HCT116 (cell line): Measurements from ENCODE around the gene SHF. TPM values are rescaled to one million over a fixed set of nuclear protein-coding genes. Genes with fewer than 3 reads are reported as not detected.

Experiments
- ATAC-seq: fragments of 200-7000 bp; cut with Tn5 transposase; 2 replicates; pipeline ENCODE4 v1.9.1; 2020; ENCODE audit warnings: mild to moderate bottlenecking, moderate library complexity
- BruUV-seq: library from RNA; stranded (reverse); fragments of 400-500 nt; replicated peaks from 2 replicates; lab custom pipeline; 2021; lab: Mats Ljungman, UMichigan
- CTCF ChIA-PET: fragments of 300-600 bp; sonication (Branson Sonifier 250); formaldehyde crosslinking; loops from one replicate; lab custom pipeline; 2021; ENCODE audit warnings: antibody characterized with exemption; lab: Charles Lee
- POLR2A ChIA-PET: fragments of 300-600, 350-600 bp; sonication (Branson Sonifier 250); formaldehyde crosslinking; loops from one replicate; lab custom pipeline; 2021; ENCODE audit warnings: antibody characterized with exemption; lab: Charles Lee
- RAD21 ChIA-PET, 2 experiments: fragments of 300-600 bp; sonication (Branson Sonifier 250); formaldehyde crosslinking; loops; one replicate each; lab custom pipeline; 2023; ENCODE audit warnings: low total read pairs in 2 of 2; ENCODE audit not compliant: uncharacterized antibody in 2 of 2, unreplicated experiment in 2 of 2, low non-redundant PET in 1 of 2; lab: Charles Lee
- DNase-seq: peaks from one replicate; pipeline ENCODE4 v3.0.0-alpha.2; 2010; ENCODE audit warnings: low read depth, low spot score
- H2AFZ ChIP-seq: fragments of 200-600 bp; shearing (Covaris generic), sonication (generic); 2 replicates; pipeline ENCODE4 v1.6.1; 2017; ENCODE audit warnings: low read depth, mixed run types, mixed read lengths, antibody characterized with exemption, low read length; ENCODE audit not compliant: poor library complexity, severe bottlenecking
- H3K27ac ChIP-seq: 2 replicates; pipeline ENCODE4 v1.5.1; 2012; ENCODE audit warnings: low read depth, low read length
- H3K27me3 ChIP-seq: fragments of 200-600 bp; sonication (generic); 2 replicates; pipeline ENCODE4 v1.6.1; 2016; ENCODE audit warnings: mixed run types, low read length, mixed read lengths; ENCODE audit not compliant: insufficient read depth
- H3K36me3 ChIP-seq, 2 experiments: fragments of 200-500 bp in 1 of 2; fragments of 200-600 bp in 1 of 2; sonication (Bioruptor generic) in 1 of 2; sonication (generic) in 1 of 2; 2 replicates each; pipeline versions ENCODE4 v1.5.1 to v1.6.1; 2014 to 2016; ENCODE audit warnings: low read length in 2 of 2, inconsistent platforms in 1 of 2, mixed read lengths in 1 of 2, mixed run types in 1 of 2; ENCODE audit not compliant: insufficient read depth in 2 of 2, control insufficient read depth in 1 of 2
- H3K4me1 ChIP-seq, 2 experiments: fragments of 200-600 bp in 1 of 2; sonication (generic) in 1 of 2; 2 replicates each; pipeline versions ENCODE4 v1.5.1 to v1.6.1; 2012 to 2017; ENCODE audit warnings: low read length in 2 of 2, inconsistent platforms in 1 of 2, mild to moderate bottlenecking in 1 of 2, mixed read lengths in 1 of 2, mixed run types in 1 of 2, moderate library complexity in 1 of 2; ENCODE audit not compliant: insufficient read depth in 2 of 2, control insufficient read depth in 1 of 2
- H3K4me2 ChIP-seq: fragments of 200-600 bp; sonication (generic); 2 replicates; pipeline ENCODE4 v1.6.1; 2017; ENCODE audit warnings: mixed run types, low read length, mixed read lengths
- H3K4me3 ChIP-seq, 2 experiments: fragments of 200-600 bp in 1 of 2; sonication (generic) in 1 of 2; replicated peaks in 1 of 2; 2 replicates each; pipeline ENCODE4 v1.5.1; 2011 to 2016; ENCODE audit warnings: low read length in 2 of 2, control low read depth in 1 of 2, low read depth in 1 of 2, mild to moderate bottlenecking in 1 of 2, mixed read lengths in 1 of 2, mixed run types in 1 of 2
- H3K79me2 ChIP-seq: fragments of 200-600 bp; sonication (generic); 2 replicates; pipeline ENCODE4 v1.6.1; 2017; ENCODE audit warnings: mild to moderate bottlenecking, mixed run types, low read length, moderate library complexity, mixed read lengths; ENCODE audit not compliant: insufficient read depth
- H3K9ac ChIP-seq: fragments of 200-600 bp; sonication (generic); 2 replicates; pipeline ENCODE4 v1.6.1; 2016; ENCODE audit warnings: low read length, mixed read lengths
- H3K9me2 ChIP-seq: fragments of 200-600 bp; sonication (generic), shearing (Covaris generic); 2 replicates; pipeline ENCODE4 v1.6.1; 2017; ENCODE audit warnings: mixed run types, mild to moderate bottlenecking, moderate library complexity; ENCODE audit not compliant: insufficient read depth
- H3K9me3 ChIP-seq, 2 experiments: fragments of 200-500 bp in 1 of 2; fragments of 200-600 bp in 1 of 2; sonication (Bioruptor generic) in 1 of 2; sonication (generic) in 1 of 2; 2 replicates each; pipeline ENCODE4 v1.6.1; 2014 to 2017; ENCODE audit warnings: low read length in 2 of 2, mixed read lengths in 2 of 2, inconsistent platforms in 1 of 2, low read depth in 1 of 2, mild to moderate bottlenecking in 1 of 2, mixed run types in 1 of 2, moderate library complexity in 1 of 2; ENCODE audit not compliant: control insufficient read depth in 1 of 2, insufficient read depth in 1 of 2
- H4K20me1 ChIP-seq: fragments of 200-600 bp; sonication (generic), shearing (Covaris generic); 2 replicates; pipeline ENCODE4 v1.6.1; 2017; ENCODE audit warnings: mixed run types, mild to moderate bottlenecking, moderate library complexity; ENCODE audit not compliant: insufficient read depth
- CBX3 ChIP-seq: IDR thresholded peaks from 2 replicates; pipeline ENCODE4 v1.6.1; 2012; ENCODE audit warnings: low read depth
- CEBPB ChIP-seq: IDR thresholded peaks from 2 replicates; pipeline ENCODE4 v1.6.1; 2012; ENCODE audit warnings: low read depth
- EGR1 ChIP-seq: IDR thresholded peaks from 2 replicates; pipeline ENCODE4 v1.6.1; 2012; ENCODE audit warnings: low read depth
- ELF1 ChIP-seq: IDR thresholded peaks from 2 replicates; pipeline ENCODE4 v1.6.1; 2012; ENCODE audit warnings: low read depth, borderline replicate concordance
- EZH2phosphoT487 ChIP-seq: fragments of 200-600 bp; IDR thresholded peaks from 2 replicates; pipeline ENCODE4 v1.6.1; 2018; ENCODE audit warnings: antibody characterized with exemption, borderline replicate concordance
- FOSL1 ChIP-seq: IDR thresholded peaks from 2 replicates; pipeline ENCODE4 v1.6.1; 2012; ENCODE audit warnings: low read depth
- POLR2A ChIP-seq: IDR thresholded peaks from 2 replicates; pipeline ENCODE4 v1.7.0; 2011; ENCODE audit warnings: borderline replicate concordance; ENCODE audit not compliant: insufficient read depth, insufficient read length; ENCODE audit errors: extremely low read depth
- ZBTB33 ChIP-seq: IDR thresholded peaks from 2 replicates; pipeline ENCODE4 v1.6.1; 2011; ENCODE audit warnings: mild to moderate bottlenecking, low read length, moderate library complexity; ENCODE audit not compliant: insufficient replicate concordance; ENCODE audit errors: extremely low read depth
- intact Hi-C: fragments of 100-400 bp; cut with micrococcal nuclease; formaldehyde crosslinking; loops from 2 replicates; pipeline ENCODE4 v1.10.0; 2022
- total RNA-seq: library from RNA; stranded (reverse); gene quantifications from one replicate; pipeline ENCODE4 v1.2.1, GENCODE V29; 2021; ENCODE audit not compliant: unreplicated experiment

The SHF gene
- total RNA-seq, 1 experiment from 2014 or later: 2.6 TPM

- Histone ChIP-seq H3K79me2 (no peaks in the 10 kb centered on the region), H3K27me3 (no peaks in the 10 kb centered on the region), H3K36me3 (peaks cover 0 to 2% of the 10 kb centered on the region in 2 experiments; a peak in 1 of 4 replicates), H3K4me2 (no peak overlapping the region), H3K9me2 (no peaks in the 10 kb centered on the region), H3K9ac (no peak overlapping the region), H2AFZ (no peak overlapping the region), H3K4me1 (peaks cover 0 to 4% of the 10 kb centered on the region in 2 experiments; a peak in 1 of 4 replicates), H3K9me3 (no peaks in the 10 kb centered on the region), H3K4me3 (no peak overlapping the region), H4K20me1 (no peaks in the 10 kb centered on the region), H3K27ac (no peak overlapping the region)
- RAD21 ChIA-PET: no interaction called here
- DNase-seq (no peak), ATAC-seq (no peak)
- BruUV-seq: no TSS peak
- POLR2A ChIA-PET: no interaction called here
- intact Hi-C loops: no loop called here
- CTCF ChIA-PET: interaction anchor here (1.2 kb wide), 1 partner anchor 15 kb away, joined by 5 read pairs; no protein-coding TSS in a partner anchor
- TF ChIP-seq CBX3 (no peak), CEBPB (no peak), EGR1 (no peak), EZH2phosphoT487 (no peak), POLR2A (no peak), FOSL1 (no peak)
Observed at GRCh38 chr15:45148076-45149059, 39.4 kb downstream of the SHF start.

DNA sequence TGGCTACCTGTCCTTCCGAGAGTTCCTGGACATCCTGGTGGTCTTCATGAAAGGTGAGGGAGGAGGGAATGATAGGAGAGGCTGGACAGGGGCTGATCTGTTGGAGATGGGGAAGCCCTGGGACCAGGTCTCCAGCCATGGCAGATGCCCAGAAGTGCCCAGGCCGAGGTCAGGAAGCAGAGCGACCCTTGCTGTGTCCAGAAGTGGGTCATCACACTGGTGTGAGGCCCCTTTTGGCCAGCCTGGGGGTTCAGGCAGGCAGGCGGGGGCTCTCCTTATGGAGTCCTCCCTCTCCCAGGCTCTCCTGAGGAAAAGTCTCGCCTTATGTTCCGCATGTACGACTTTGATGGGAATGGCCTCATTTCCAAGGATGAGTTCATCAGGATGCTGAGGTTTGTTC is 40.2 kb downstream of the SHF start:
- CTCF ChIA-PET: interaction anchor here (1.5 kb wide), 1 partner anchor 15 kb away, joined by 7 read pairs; no protein-coding TSS in a partner anchor
- H3K9me2 ChIP-seq: no peaks in the 10 kb centered on the region
- H3K9ac ChIP-seq: no peak overlapping the region
- H2AFZ ChIP-seq: no peak overlapping the region
- POLR2A ChIA-PET: no interaction called here
- H3K79me2 ChIP-seq: no peaks in the 10 kb centered on the region
- no peaks in the 10 kb centered on the region for H3K27me3 ChIP-seq
- H3K36me3 ChIP-seq: peaks cover 0 to 2% of the 10 kb centered on the region in 2 experiments; a peak in 1 of 4 replicates
- H3K4me2 ChIP-seq: no peak overlapping the region
- no TSS peak for BruUV-seq
- H3K4me3 ChIP-seq: no peak overlapping the region
- TF ChIP-seq ELF1 (no peak), ZBTB33 (no peak), CEBPB (no peak)
- TF ChIP-seq, all 23 proteins: peak for 0
- Histone ChIP-seq H3K4me1 (peaks cover 0 to 4% of the 10 kb centered on the region in 2 experiments; a peak in 1 of 4 replicates), H3K9me3 (no peaks in the 10 kb centered on the region), H3K27ac (no peak overlapping the region), H4K20me1 (no peaks in the 10 kb centered on the region)
- DNase-seq (no peak), ATAC-seq (no peak)
- intact Hi-C loops: no loop called here
- RAD21 ChIA-PET: no interaction called here
